ENCODE data around the gene ZIC5. TPM values are rescaled to one million over a fixed set of nuclear protein-coding genes. Genes with fewer than 3 reads are reported as not detected.

The ZIC5 gene
- total and polyA plus RNA-seq, 9 of the 15 experiments (the other 6 are each of a cell fraction or from before 2014, with no cell fraction given), result 0.57 to 2.0 (median 1.1) TPM

DNA sequence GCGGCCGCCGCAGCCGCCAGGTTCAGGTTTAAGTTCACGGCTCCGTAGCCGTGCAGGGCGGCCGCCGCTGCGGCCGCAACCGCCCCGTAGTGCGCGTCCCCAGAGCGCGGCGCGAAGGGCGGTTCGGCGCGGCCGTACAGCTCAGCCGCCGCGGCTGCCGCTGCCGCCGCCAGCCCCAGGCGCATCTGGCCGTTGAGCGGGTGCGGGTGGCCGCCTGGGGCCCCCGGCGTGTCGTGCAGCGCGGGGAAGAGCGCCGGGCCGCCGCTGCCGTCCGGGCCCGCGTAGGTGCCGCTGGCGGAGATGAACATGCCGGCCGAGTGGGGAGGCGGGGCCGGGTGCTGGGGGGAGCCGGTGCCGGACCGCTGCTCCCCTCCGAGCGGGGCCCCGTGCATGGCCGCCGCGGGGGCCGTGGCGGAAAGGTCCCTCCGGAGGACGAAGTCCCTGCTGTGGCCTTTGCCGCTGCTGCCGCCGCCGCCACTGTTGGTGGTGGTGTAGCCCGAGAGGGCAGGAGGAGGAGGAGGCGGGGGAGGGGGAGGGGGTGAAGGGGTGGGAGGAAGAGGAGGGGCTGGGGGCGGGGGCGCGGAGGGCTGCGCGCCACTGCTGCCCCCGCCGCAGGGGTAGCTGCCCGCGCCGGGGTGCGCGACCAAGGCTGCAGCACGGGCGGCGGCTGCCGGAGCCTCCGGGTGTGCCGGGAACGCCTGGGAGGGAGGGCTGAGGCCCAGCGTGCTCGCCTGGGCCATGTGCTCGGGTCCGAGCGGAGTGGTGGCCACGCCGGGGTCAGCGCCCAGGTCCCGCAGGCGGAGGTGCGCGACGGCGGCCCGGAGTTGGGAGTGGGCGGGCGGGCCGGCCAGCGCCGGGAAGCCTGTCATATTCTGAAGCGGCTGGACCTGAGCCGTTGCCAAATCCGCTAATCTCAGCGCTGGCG is 654 bp downstream of the ZIC5 start (continued):
- no peak for TF ChIP-seq CTBP1 (IDR thresholded peaks at IDR 0.05; ENCODE audit: borderline replicate concordance)
- no peak for TF ChIP-seq FOXK2 (conservative IDR thresholded peaks at IDR 0.05 in 1 of 2, IDR thresholded peaks at IDR 0.05 in 1 of 2; ENCODE audit: low read depth in 2 of 2)
- TF ChIP-seq CREBBP (IDR thresholded peaks at IDR 0.05; ENCODE audit: low read depth, low read length), result no peak
- TF ChIP-seq MAZ (CRISPR knock-in tag; conservative IDR thresholded peaks at IDR 0.05 in 1 of 2, IDR thresholded peaks at IDR 0.05 in 1 of 2), result 0 out of 4 replicates have a peak, but pooled peaks of 1 of the 2 experiments have one; percentile 54
- TF ChIP-seq MYC (IDR thresholded peaks at IDR 0.05; ENCODE audit: low read depth, low read length), result peak; percentile 81
- TF ChIP-seq MYC (CRISPR knock-in tag; IDR thresholded peaks at IDR 0.05; ENCODE audit: borderline replicate concordance, low read depth), result no peak
- no peak for TF ChIP-seq ZNF707 (CRISPR knock-in tag; conservative IDR thresholded peaks at IDR 0.05)
- TF ChIP-seq, protein P1, sequence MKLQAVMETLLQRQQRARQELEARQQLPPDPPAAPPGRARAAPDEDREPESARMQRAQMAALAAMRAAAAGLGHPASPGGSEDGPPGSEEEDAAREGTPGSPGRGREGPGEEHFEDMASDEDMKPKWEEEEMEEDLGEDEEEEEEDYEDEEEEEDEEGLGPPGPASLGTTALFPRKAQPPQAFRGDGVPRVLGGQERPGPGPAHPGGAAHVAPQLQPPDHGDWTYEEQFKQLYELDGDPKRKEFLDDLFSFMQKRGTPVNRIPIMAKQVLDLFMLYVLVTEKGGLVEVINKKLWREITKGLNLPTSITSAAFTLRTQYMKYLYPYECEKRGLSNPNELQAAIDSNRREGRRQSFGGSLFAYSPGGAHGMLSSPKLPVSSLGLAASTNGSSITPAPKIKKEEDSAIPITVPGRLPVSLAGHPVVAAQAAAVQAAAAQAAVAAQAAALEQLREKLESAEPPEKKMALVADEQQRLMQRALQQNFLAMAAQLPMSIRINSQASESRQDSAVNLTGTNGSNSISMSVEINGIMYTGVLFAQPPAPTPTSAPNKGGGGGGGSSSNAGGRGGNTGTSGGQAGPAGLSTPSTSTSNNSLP (IDR thresholded peaks at IDR 0.05; ENCODE audit: borderline replicate concordance, low read depth, low read length), result no peak
- TF ChIP-seq ZZZ3 (IDR thresholded peaks at IDR 0.05), result no peak
- no peak for TF ChIP-seq ZKSCAN8 (CRISPR knock-in tag; IDR thresholded peaks at IDR 0.05)
- TF ChIP-seq, protein P2, sequence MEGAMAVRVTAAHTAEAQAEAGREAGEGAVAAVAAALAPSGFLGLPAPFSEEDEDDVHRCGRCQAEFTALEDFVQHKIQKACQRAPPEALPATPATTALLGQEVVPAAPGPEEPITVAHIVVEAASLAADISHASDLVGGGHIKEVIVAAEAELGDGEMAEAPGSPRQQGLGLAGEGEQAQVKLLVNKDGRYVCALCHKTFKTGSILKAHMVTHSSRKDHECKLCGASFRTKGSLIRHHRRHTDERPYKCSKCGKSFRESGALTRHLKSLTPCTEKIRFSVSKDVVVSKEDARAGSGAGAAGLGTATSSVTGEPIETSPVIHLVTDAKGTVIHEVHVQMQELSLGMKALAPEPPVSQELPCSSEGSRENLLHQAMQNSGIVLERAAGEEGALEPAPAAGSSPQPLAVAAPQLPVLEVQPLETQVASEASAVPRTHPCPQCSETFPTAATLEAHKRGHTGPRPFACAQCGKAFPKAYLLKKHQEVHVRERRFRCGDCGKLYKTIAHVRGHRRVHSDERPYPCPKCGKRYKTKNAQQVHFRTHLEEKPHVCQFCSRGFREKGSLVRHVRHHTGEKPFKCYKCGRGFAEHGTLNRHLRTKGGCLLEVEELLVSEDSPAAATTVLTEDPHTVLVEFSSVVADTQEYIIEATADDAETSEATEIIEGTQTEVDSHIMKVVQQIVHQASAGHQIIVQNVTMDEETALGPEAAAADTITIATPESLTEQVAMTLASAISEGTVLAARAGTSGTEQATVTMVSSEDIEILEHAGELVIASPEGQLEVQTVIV (CRISPR knock-in tag; IDR thresholded peaks at IDR 0.05; ENCODE audit: borderline replicate concordance), result no peak
- peak; percentile 82 for TF ChIP-seq PCBP1 (IDR thresholded peaks at IDR 0.05; ENCODE audit: low read depth, low read length, poor library complexity, severe bottlenecking)
- TF ChIP-seq, protein P3, sequence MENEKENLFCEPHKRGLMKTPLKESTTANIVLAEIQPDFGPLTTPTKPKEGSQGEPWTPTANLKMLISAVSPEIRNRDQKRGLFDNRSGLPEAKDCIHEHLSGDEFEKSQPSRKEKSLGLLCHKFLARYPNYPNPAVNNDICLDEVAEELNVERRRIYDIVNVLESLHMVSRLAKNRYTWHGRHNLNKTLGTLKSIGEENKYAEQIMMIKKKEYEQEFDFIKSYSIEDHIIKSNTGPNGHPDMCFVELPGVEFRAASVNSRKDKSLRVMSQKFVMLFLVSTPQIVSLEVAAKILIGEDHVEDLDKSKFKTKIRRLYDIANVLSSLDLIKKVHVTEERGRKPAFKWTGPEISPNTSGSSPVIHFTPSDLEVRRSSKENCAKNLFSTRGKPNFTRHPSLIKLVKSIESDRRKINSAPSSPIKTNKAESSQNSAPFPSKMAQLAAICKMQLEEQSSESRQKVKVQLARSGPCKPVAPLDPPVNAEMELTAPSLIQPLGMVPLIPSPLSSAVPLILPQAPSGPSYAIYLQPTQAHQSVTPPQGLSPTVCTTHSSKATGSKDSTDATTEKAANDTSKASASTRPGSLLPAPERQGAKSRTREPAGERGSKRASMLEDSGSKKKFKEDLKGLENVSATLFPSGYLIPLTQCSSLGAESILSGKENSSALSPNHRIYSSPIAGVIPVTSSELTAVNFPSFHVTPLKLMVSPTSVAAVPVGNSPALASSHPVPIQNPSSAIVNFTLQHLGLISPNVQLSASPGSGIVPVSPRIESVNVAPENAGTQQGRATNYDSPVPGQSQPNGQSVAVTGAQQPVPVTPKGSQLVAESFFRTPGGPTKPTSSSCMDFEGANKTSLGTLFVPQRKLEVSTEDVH (IDR thresholded peaks at IDR 0.05; ENCODE audit: low read depth, partially characterized antibody), result no peak
- TF ChIP-seq, protein P4, sequence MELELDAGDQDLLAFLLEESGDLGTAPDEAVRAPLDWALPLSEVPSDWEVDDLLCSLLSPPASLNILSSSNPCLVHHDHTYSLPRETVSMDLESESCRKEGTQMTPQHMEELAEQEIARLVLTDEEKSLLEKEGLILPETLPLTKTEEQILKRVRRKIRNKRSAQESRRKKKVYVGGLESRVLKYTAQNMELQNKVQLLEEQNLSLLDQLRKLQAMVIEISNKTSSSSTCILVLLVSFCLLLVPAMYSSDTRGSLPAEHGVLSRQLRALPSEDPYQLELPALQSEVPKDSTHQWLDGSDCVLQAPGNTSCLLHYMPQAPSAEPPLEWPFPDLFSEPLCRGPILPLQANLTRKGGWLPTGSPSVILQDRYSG (tag; conservative IDR thresholded peaks at IDR 0.05; ENCODE audit: low read depth), result no peak

All from K562 (cell line).